ENCODE results near the gene LCK.

GRCh38 chr1:32232558-32233304 lies 18.3 kb upstream of the LCK start:
- TF ChIP-seq POLR2AphosphoS5 (IDR thresholded peaks at IDR 0.05; ENCODE audit: low read depth) (no peak), REST (IDR thresholded peaks at IDR 0.05; ENCODE audit: unreplicated experiment) (no peak), EZH2 (IDR thresholded peaks at IDR 0.05; ENCODE audit: low read depth, unreplicated experiment) (no peak), ETS1 (IDR thresholded peaks at IDR 0.05) (no peak), ZNF462 (CRISPR knock-in tag; IDR thresholded peaks at IDR 0.05) (no peak), ZNF331 (CRISPR knock-in tag; IDR thresholded peaks at IDR 0.05; ENCODE audit: low read depth) (no peak), JUNB (IDR thresholded peaks at IDR 0.05; ENCODE audit: unreplicated experiment) (no peak), CREB1 (CRISPR knock-in tag; IDR thresholded peaks at IDR 0.05; ENCODE audit: low read depth) (no peak), ZNF114 (CRISPR knock-in tag; IDR thresholded peaks at IDR 0.05) (no peak)
- TF ChIP-seq, protein P1, sequence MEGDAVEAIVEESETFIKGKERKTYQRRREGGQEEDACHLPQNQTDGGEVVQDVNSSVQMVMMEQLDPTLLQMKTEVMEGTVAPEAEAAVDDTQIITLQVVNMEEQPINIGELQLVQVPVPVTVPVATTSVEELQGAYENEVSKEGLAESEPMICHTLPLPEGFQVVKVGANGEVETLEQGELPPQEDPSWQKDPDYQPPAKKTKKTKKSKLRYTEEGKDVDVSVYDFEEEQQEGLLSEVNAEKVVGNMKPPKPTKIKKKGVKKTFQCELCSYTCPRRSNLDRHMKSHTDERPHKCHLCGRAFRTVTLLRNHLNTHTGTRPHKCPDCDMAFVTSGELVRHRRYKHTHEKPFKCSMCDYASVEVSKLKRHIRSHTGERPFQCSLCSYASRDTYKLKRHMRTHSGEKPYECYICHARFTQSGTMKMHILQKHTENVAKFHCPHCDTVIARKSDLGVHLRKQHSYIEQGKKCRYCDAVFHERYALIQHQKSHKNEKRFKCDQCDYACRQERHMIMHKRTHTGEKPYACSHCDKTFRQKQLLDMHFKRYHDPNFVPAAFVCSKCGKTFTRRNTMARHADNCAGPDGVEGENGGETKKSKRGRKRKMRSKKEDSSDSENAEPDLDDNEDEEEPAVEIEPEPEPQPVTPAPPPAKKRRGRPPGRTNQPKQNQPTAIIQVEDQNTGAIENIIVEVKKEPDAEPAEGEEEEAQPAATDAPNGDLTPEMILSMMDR (conservative IDR thresholded peaks at IDR 0.05; ENCODE audit: low read depth in 2 of 2), result no peak

Measured in GM23338 (cell line).